Erythroblast (primary cell): ENCODE measurements around the gene TSPAN19.

Source experiments
- GATA1 ChIP-seq: IDR thresholded peaks from 2 replicates; pipeline ENCODE4 v1.6.1; 2011; ENCODE audit warnings: low read depth, mild to moderate bottlenecking, control low read depth, low read length, moderate library complexity
- POLR2A ChIP-seq: IDR thresholded peaks from 2 replicates; pipeline ENCODE4 v1.6.1; 2011; ENCODE audit warnings: mild to moderate bottlenecking, low read length

DNA sequence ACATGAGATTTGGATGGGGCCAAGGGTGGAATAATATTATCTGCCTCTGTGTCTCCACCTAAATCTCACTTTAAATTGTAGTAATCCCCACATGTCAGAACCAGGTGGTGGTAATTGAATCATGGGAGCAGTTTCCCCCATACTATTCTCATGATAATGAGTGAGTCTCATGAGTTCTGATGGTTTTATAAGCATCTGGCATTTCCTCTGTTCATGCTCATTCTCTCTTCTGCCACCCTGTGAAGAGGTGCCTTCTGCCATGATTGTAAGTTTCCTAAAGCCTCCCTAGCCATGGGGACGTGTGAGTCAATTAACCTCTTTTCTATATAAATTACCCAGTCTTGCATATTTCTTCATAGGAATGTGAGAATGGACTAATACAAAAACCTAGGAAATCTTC, 29.9 kb downstream of the TSPAN19 start:
- TF ChIP-seq POLR2A, result no peak
- TF ChIP-seq GATA1, result no peak
